HL-60 (cell line): ENCODE data around the gene KCND2.
"Not testable (repeated sequence)": the region's sequence is repeated elsewhere in the genome, so short reads cannot be mapped to it uniquely, and the experiment has no call there.

Source experiments
- DNase-seq, 2 experiments: peaks; one replicate each; pipeline ENCODE4 v3.0.0-alpha.2; 2010 to 2020; ENCODE audit warnings: low read depth in 1 of 2, low spot score in 1 of 2
- H3K27ac ChIP-seq: fragments of 250-450 bp; sonication (Bioruptor Pico); replicated peaks from 2 replicates; pipeline ENCODE4 v1.5.1; 2020; ENCODE audit warnings: mild to moderate bottlenecking, moderate library complexity
- H3K27me3 ChIP-seq: fragments of 250-450 bp; sonication (Bioruptor Pico); 2 replicates; pipeline ENCODE4 v1.5.1; 2021; ENCODE audit warnings: mild to moderate bottlenecking, moderate library complexity; ENCODE audit not compliant: insufficient read depth, poor library complexity, severe bottlenecking
- H3K4me3 ChIP-seq: replicated peaks from 2 replicates; pipeline ENCODE4 v1.5.1; 2011; ENCODE audit warnings: mild to moderate bottlenecking, control low read depth, low read length; ENCODE audit not compliant: insufficient read depth
- CTCF ChIP-seq: IDR thresholded peaks from one replicate; pipeline ENCODE4 v1.5.1; 2011; ENCODE audit warnings: low read length, control low read depth, inconsistent platforms; ENCODE audit not compliant: insufficient read depth
- GABPA ChIP-seq: IDR thresholded peaks from 2 replicates; pipeline ENCODE4 v1.6.1; 2012; ENCODE audit warnings: low read depth
- POLR2AphosphoS5 ChIP-seq: IDR thresholded peaks from 2 replicates; pipeline ENCODE4 v1.6.1; 2012; ENCODE audit warnings: low read depth
- REST ChIP-seq: IDR thresholded peaks from 2 replicates; pipeline ENCODE4 v1.6.1; 2012; ENCODE audit warnings: low read depth; ENCODE audit not compliant: insufficient replicate concordance
- SPI1 ChIP-seq: IDR thresholded peaks from 2 replicates; pipeline ENCODE4 v1.6.1; 2012; ENCODE audit warnings: low read depth, mild to moderate bottlenecking, borderline replicate concordance

KCND2 gene

GRCh38 chr7:120567204-120567603 is 294.2 kb downstream of the KCND2 start:
- H3K4me3 ChIP-seq, result no peak overlapping the region
- no peak for TF ChIP-seq CTCF
- TF ChIP-seq REST, result no peak
- TF ChIP-seq GABPA, result no peak
- TF ChIP-seq POLR2AphosphoS5, result no peak
- no peak for TF ChIP-seq SPI1
- no peak for DNase-seq
- no peak overlapping the region for H3K27ac ChIP-seq
- no peaks in the 10 kb centered on the region for H3K27me3 ChIP-seq

- DNase-seq, H3K27ac ChIP-seq, H3K27me3 ChIP-seq, H3K4me3 ChIP-seq: not testable (repeated sequence)
Observed at GRCh38 chr7:120578657-120579056, 305.7 kb downstream of the KCND2 start.

GRCh38 chr7:120582916-120583315 is 309.9 kb downstream of the KCND2 start:
- Histone ChIP-seq H3K27ac (no peak overlapping the region), H3K27me3 (no peaks in the 10 kb centered on the region), H3K4me3 (no peak overlapping the region)
- no peak for DNase-seq
- TF ChIP-seq SPI1, result no peak
- no peak for TF ChIP-seq REST
- TF ChIP-seq CTCF, result no peak
- no peak for TF ChIP-seq POLR2AphosphoS5
- TF ChIP-seq GABPA, result no peak

GRCh38 chr7:120583899-120584586 is 311.1 kb downstream of the KCND2 start:
- TF ChIP-seq SPI1 (no peak), REST (no peak)
- no peaks in the 10 kb centered on the region for H3K27me3 ChIP-seq
- H3K27ac ChIP-seq, result no peak overlapping the region
- no peak for DNase-seq
- H3K4me3 ChIP-seq, result no peak overlapping the region
